Liver (tissue), 9 donors: ENCODE measurements around the gene ARSB. TPM values are rescaled to one million over a fixed set of nuclear protein-coding genes. Genes with fewer than 3 reads are reported as not detected.

Source experiments
- DNase-seq: peaks from one replicate; pipeline ENCODE4 v3.0.0-alpha.2; 2017; ENCODE audit warnings: low spot score
- H3K27ac ChIP-seq, 2 donors: one replicate each; pipeline ENCODE4 v1.7.0; 2013; ENCODE audit warnings: inconsistent platforms in 2 of 2, low read length in 2 of 2, control low read depth in 1 of 2, low read depth in 1 of 2, mild to moderate bottlenecking in 1 of 2
- H3K27me3 ChIP-seq, 4 donors: one replicate each; pipeline versions ENCODE4 v1.6.1 to v1.7.0; 2013; ENCODE audit warnings: low read length in 3 of 4, inconsistent platforms in 1 of 4, mild to moderate bottlenecking in 1 of 4, moderate library complexity in 1 of 4; ENCODE audit not compliant: control insufficient read depth in 4 of 4, insufficient read depth in 4 of 4
- H3K36me3 ChIP-seq, 4 donors: one replicate each; pipeline versions ENCODE4 v1.6.1 to v1.7.0; 2013; ENCODE audit warnings: low read length in 3 of 4, mild to moderate bottlenecking in 3 of 4, low read depth in 1 of 4, moderate library complexity in 1 of 4; ENCODE audit not compliant: control insufficient read depth in 4 of 4, insufficient read depth in 3 of 4
- H3K4me1 ChIP-seq, 4 donors: one replicate each; pipeline versions ENCODE4 v1.6.1 to v1.7.0; 2013; ENCODE audit warnings: low read length in 3 of 4, mild to moderate bottlenecking in 3 of 4, moderate library complexity in 1 of 4; ENCODE audit not compliant: control insufficient read depth in 4 of 4, insufficient read depth in 4 of 4
- H3K4me3 ChIP-seq, 3 donors: one replicate each; pipeline versions ENCODE4 v1.6.1 to v1.7.0; 2013; ENCODE audit warnings: low read length in 3 of 3, control low read depth in 1 of 3, low read depth in 1 of 3, mild to moderate bottlenecking in 1 of 3
- H3K9ac ChIP-seq, 2 donors: one replicate each; pipeline ENCODE4 v1.7.0; 2013; ENCODE audit warnings: low read length in 2 of 2, mild to moderate bottlenecking in 2 of 2, moderate library complexity in 2 of 2, control low read depth in 1 of 2, low read depth in 1 of 2
- H3K9me3 ChIP-seq, 4 donors: one replicate each; pipeline versions ENCODE4 v1.6.1 to v1.7.0; 2013; ENCODE audit warnings: low read length in 3 of 4; ENCODE audit not compliant: control insufficient read depth in 4 of 4
- ATF3 ChIP-seq: IDR thresholded peaks from 2 replicates; pipeline ENCODE4 v1.6.1; 2016; ENCODE audit warnings: antibody characterized with exemption
- EGR1 ChIP-seq, 2 donors: IDR thresholded peaks; 2 replicates each; pipeline ENCODE4 v1.6.1; 2016 to 2018; ENCODE audit warnings: antibody characterized with exemption in 2 of 2, low read depth in 2 of 2
- FOXA1 ChIP-seq: IDR thresholded peaks from 2 replicates; pipeline ENCODE4 v1.6.1; 2016; ENCODE audit warnings: antibody characterized with exemption
- FOXA2 ChIP-seq: IDR thresholded peaks from 2 replicates; pipeline ENCODE4 v1.6.1; 2016; ENCODE audit warnings: antibody characterized with exemption
- GABPA ChIP-seq, 2 donors: IDR thresholded peaks in 1 of 2; conservative IDR thresholded peaks in 1 of 2; 2 replicates each; pipeline ENCODE4 v1.6.1; 2016; ENCODE audit warnings: antibody characterized with exemption in 2 of 2, mild to moderate bottlenecking in 1 of 2, moderate library complexity in 1 of 2
- HNF4A ChIP-seq, 2 donors: conservative IDR thresholded peaks; 2 replicates each; pipeline ENCODE4 v1.6.1; 2016; ENCODE audit warnings: antibody characterized with exemption in 2 of 2, mild to moderate bottlenecking in 2 of 2
- JUND ChIP-seq, 2 donors: IDR thresholded peaks; 2 replicates each; pipeline ENCODE4 v1.6.1; 2016; ENCODE audit warnings: antibody characterized with exemption in 2 of 2
- NR2F2 ChIP-seq: IDR thresholded peaks from 2 replicates; pipeline ENCODE4 v1.6.1; 2016; ENCODE audit warnings: antibody characterized with exemption
- RAD21 ChIP-seq, 2 donors: IDR thresholded peaks; 2 replicates each; pipeline ENCODE4 v1.6.1; 2016; ENCODE audit warnings: antibody characterized with exemption in 2 of 2, mild to moderate bottlenecking in 2 of 2
- REST ChIP-seq: IDR thresholded peaks from 2 replicates; pipeline ENCODE4 v1.6.1; 2016; ENCODE audit warnings: antibody characterized with exemption, mild to moderate bottlenecking
- RXRA ChIP-seq, 2 donors: IDR thresholded peaks; 2 replicates each; pipeline ENCODE4 v1.6.1; 2017 to 2018; ENCODE audit warnings: antibody characterized with exemption in 2 of 2, mild to moderate bottlenecking in 1 of 2
- YY1 ChIP-seq: IDR thresholded peaks from 2 replicates; pipeline ENCODE4 v1.6.1; 2016; ENCODE audit warnings: antibody characterized with exemption, mild to moderate bottlenecking
- WGBS: extraction: QIAGEN DNeasy Blood & Tissue Kit; methylation state at CpG from one replicate; pipeline ENCODE4 v1.1.7; 2013; 5-methylcytosine and 5-hydroxymethylcytosine counted together
- polyA plus RNA-seq, 2 donors: library from polyadenylated mRNA; stranded (reverse) in 1 of 2; unstranded in 1 of 2; fragments of 200-250 nt in 1 of 2; fragments of >200 nt in 1 of 2; fragmentation: Nextera tagmentation in 1 of 2; extraction: Ambion mirVana in 1 of 2; gene quantifications; one replicate each; pipeline versions ENCODE4 v1.2.1 to v1.2.3, GENCODE V29; 2013 to 2015
- total RNA-seq, 2 donors: library from RNA; depleted of rRNA; stranded (reverse); fragments of >200 nt; gene quantifications; one replicate each; pipeline ENCODE4 v1.2.3, GENCODE V29; 2014
- TF ChIP-seq, protein P1 (sequence below): IDR thresholded peaks from 2 replicates; pipeline ENCODE4 v1.6.1; 2016; ENCODE audit warnings: antibody characterized with exemption
- TF ChIP-seq, protein P2 (sequence below): fragments of 150-350 bp; IDR thresholded peaks from 2 replicates; pipeline ENCODE4 v1.5.1; 2017; ENCODE audit warnings: improper control_type of control experiment, low read depth, low read length; ENCODE audit not compliant: missing input control
- donor health status: healthy.
- donor health status: healthy.
- donor health status: healthy.
- donor health status: healthy.
- donor health status: healthy.

Gene ARSB
- total and polyA plus RNA-seq, 4 donors: 3.5 to 26.2 (median 8.7) TPM

DNA sequence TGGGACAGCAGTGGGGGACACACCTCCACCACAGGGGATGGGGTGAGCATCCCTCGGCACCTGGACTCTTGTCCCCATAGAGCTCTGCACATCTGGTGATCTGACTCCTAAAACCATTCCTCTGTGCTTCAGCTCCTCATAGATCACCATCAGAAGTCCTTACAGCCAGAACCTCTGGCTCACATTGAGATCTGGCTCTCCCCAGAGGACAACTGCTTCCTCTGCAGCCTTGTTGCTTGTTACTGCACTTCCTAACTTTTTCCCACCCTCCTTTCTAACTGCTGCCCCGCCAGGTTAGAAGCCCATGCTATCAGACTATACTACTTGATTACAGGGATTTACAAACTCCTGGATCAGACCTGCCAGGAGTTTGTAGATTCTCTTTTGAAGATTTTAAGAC, 64.5 kb downstream of the ARSB start:
- H3K27me3 ChIP-seq: no peaks in the 10 kb centered on the region
- DNase-seq: no peak
- H3K9ac ChIP-seq: no peak overlapping the region
- H3K9me3 ChIP-seq: no peaks in the 10 kb centered on the region
- no peaks in the 10 kb centered on the region for H3K36me3 ChIP-seq
- TF ChIP-seq YY1: no peak
- no peak for TF ChIP-seq FOXA2
- TF ChIP-seq FOXA1: no peak
- TF ChIP-seq GABPA (IDR thresholded peaks at IDR 0.05 in 1 of 2, conservative IDR thresholded peaks at IDR 0.05 in 1 of 2): no peak
- no peak for TF ChIP-seq EGR1 (IDR thresholded peaks at IDR 0.05; ENCODE audit: low read depth in 2 of 2)
- no peak for TF ChIP-seq ATF3
- no peak for TF ChIP-seq HNF4A (conservative IDR thresholded peaks at IDR 0.05)
- TF ChIP-seq RXRA (IDR thresholded peaks at IDR 0.05): no peak
- TF ChIP-seq NR2F2: no peak
- no peak for TF ChIP-seq REST
- TF ChIP-seq, protein P1, sequence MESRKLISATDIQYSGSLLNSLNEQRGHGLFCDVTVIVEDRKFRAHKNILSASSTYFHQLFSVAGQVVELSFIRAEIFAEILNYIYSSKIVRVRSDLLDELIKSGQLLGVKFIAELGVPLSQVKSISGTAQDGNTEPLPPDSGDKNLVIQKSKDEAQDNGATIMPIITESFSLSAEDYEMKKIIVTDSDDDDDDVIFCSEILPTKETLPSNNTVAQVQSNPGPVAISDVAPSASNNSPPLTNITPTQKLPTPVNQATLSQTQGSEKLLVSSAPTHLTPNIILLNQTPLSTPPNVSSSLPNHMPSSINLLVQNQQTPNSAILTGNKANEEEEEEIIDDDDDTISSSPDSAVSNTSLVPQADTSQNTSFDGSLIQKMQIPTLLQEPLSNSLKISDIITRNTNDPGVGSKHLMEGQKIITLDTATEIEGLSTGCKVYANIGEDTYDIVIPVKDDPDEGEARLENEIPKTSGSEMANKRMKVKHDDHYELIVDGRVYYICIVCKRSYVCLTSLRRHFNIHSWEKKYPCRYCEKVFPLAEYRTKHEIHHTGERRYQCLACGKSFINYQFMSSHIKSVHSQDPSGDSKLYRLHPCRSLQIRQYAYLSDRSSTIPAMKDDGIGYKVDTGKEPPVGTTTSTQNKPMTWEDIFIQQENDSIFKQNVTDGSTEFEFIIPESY: no peak
- TF ChIP-seq, protein P2, sequence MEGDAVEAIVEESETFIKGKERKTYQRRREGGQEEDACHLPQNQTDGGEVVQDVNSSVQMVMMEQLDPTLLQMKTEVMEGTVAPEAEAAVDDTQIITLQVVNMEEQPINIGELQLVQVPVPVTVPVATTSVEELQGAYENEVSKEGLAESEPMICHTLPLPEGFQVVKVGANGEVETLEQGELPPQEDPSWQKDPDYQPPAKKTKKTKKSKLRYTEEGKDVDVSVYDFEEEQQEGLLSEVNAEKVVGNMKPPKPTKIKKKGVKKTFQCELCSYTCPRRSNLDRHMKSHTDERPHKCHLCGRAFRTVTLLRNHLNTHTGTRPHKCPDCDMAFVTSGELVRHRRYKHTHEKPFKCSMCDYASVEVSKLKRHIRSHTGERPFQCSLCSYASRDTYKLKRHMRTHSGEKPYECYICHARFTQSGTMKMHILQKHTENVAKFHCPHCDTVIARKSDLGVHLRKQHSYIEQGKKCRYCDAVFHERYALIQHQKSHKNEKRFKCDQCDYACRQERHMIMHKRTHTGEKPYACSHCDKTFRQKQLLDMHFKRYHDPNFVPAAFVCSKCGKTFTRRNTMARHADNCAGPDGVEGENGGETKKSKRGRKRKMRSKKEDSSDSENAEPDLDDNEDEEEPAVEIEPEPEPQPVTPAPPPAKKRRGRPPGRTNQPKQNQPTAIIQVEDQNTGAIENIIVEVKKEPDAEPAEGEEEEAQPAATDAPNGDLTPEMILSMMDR: no peak
- WGBS: 96% methylated on average over 2 of the region's 2 CpGs
- no peak overlapping the region for H3K27ac ChIP-seq
- H3K4me3 ChIP-seq: no peak overlapping the region
- no peaks in the 10 kb centered on the region for H3K4me1 ChIP-seq

- H3K4me3 ChIP-seq: no peak overlapping the region
- no peak overlapping the region for H3K9ac ChIP-seq
- no peaks in the 10 kb centered on the region for H3K9me3 ChIP-seq
- no peak for TF ChIP-seq REST
- no peak for TF ChIP-seq HNF4A (conservative IDR thresholded peaks at IDR 0.05)
- TF ChIP-seq, protein P1: no peak
- no peak for TF ChIP-seq JUND (IDR thresholded peaks at IDR 0.05)
- no peak for TF ChIP-seq FOXA2
- no peak for TF ChIP-seq GABPA (IDR thresholded peaks at IDR 0.05 in 1 of 2, conservative IDR thresholded peaks at IDR 0.05 in 1 of 2)
- no peak for TF ChIP-seq NR2F2
- no peak for TF ChIP-seq RAD21 (IDR thresholded peaks at IDR 0.05)
- 98% methylated on average over 1 of the region's 1 CpG for WGBS
- H3K27ac ChIP-seq: no peak overlapping the region
- no peaks in the 10 kb centered on the region for H3K4me1 ChIP-seq
- H3K27me3 ChIP-seq: no peaks in the 10 kb centered on the region
- no peak for DNase-seq
- H3K36me3 ChIP-seq: no peaks in the 10 kb centered on the region
Measured at GRCh38 chr5:78919796-78920195, 65.3 kb downstream of the ARSB start.
